Measurements from ENCODE around the gene NCAN.

The NCAN gene

DNA sequence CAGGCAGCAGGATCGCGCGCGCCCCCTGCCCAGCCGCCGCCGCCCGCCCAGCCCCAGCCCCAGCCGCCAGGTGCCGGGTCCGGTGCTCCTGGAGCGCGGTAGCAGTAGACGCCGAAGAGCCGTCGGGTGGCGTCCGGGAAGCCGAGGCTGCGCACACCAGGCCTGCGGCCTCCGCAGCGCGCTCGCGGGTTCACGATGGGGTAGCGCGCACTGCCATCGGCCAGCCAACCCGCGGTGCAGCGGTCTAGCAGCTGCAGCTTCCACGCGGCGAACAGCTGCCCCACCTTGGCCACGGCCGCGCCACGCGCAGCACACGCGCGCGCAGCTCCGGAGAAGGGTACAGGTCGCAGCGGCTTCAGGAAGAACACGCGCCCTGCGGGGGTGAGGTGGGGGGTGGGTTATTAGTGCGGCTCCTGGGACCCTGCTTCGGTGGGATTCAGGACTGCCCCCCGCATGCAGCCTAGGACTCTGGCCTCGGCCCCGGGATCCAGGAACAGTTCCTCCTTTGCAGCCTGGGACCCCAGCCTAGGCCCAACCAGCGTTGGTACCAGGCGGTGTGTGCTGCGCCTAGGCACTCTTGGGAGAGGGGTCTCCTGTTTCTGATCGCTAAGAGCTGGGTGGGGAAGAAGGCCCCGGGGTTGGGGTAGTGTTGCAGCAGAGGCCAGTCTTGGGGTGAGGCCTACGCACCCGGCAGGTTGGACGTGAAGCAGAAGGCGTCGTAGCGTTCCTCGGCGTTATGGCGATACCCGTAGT lies 46.3 kb downstream of the NCAN start:
- Histone ChIP-seq H3K4me1 (ENCODE audit: control insufficient read depth, insufficient read depth, low read length) (no peaks in the 10 kb centered on the region), H3K36me3 (ENCODE audit: control insufficient read depth, insufficient read depth, low read length, severe bottlenecking) (no peaks in the 10 kb centered on the region), H3K9ac (ENCODE audit: low read length) (no peak overlapping the region), H3K9me3 (ENCODE audit: control insufficient read depth, low read length) (peaks cover 6% of the 10 kb centered on the region), H3K27me3 (replicated peaks; ENCODE audit: control insufficient read depth, insufficient read depth, low read length) (peaks cover 70% of the 10 kb centered on the region), H3K4me3 (ENCODE audit: low read length) (no peak overlapping the region)
- no peak for DNase-seq (ENCODE audit: low read depth)

- Histone ChIP-seq H3K27me3 (replicated peaks; ENCODE audit: control insufficient read depth, insufficient read depth, low read length) (peaks cover 74% of the 10 kb centered on the region), H3K9me3 (ENCODE audit: control insufficient read depth, low read length) (peaks cover 6% of the 10 kb centered on the region), H3K4me1 (ENCODE audit: control insufficient read depth, insufficient read depth, low read length) (no peaks in the 10 kb centered on the region), H3K9ac (ENCODE audit: low read length) (no peak overlapping the region), H3K4me3 (ENCODE audit: low read length) (no peak overlapping the region), H3K36me3 (ENCODE audit: control insufficient read depth, insufficient read depth, low read length, severe bottlenecking) (no peaks in the 10 kb centered on the region)
- no peak for DNase-seq (ENCODE audit: low read depth)
Observed at GRCh38 chr19:19258589-19259338, 47.0 kb downstream of the NCAN start.

- DNase-seq (ENCODE audit: low read depth): no peak
- peaks cover 6% of the 10 kb centered on the region for H3K9me3 ChIP-seq (ENCODE audit: control insufficient read depth, low read length)
- no peaks in the 10 kb centered on the region for H3K4me1 ChIP-seq (ENCODE audit: control insufficient read depth, insufficient read depth, low read length)
- H3K9ac ChIP-seq (ENCODE audit: low read length): no peak overlapping the region
- H3K4me3 ChIP-seq (ENCODE audit: low read length): no peak overlapping the region
- peaks cover 76% of the 10 kb centered on the region for H3K27me3 ChIP-seq (replicated peaks; ENCODE audit: control insufficient read depth, insufficient read depth, low read length)
- H3K36me3 ChIP-seq (ENCODE audit: control insufficient read depth, insufficient read depth, low read length, severe bottlenecking): no peaks in the 10 kb centered on the region
Observed at GRCh38 chr19:19259741-19260140, 48.0 kb downstream of the NCAN start.

DNA sequence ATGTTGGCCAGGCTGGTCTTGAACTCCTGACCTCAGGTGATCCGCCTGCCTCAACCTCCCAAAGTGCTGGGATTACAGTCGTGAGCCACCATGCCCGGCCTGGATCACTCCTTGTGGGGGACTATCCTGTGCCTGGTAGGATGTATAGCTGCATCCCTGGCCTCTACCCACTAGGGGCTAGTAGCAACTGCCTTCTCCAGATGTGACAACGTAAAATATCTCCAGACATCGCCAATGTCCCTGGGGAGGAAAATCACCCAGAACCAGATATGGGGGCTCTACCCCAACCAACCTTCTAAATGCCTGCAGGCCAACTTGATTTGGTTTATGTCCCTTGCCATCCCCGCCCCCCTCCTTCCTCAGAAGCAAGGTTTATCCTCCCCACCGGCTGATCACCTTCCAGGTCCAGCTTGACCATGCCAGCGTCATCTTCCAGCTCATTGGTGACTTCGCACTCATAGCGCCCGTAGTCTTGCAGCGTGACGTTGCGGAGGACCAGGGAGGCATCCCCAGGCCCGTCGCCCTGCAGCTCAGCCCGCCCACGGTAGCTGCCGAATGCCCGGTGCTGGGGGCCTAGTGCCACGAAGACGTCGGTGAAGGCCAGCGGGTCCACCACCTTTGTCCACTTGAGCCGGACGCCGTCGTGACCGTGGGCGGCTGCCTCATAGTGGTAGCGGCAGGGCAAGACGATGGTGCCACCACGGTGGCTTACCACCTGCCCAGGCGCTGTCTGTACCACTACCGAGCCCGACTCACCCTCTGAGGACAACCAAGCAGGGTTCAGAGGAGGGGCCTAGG lies 48.9 kb downstream of the NCAN start:
- no peak for DNase-seq (ENCODE audit: low read depth)
- Histone ChIP-seq H3K36me3 (ENCODE audit: control insufficient read depth, insufficient read depth, low read length, severe bottlenecking) (no peaks in the 10 kb centered on the region), H3K27me3 (replicated peaks; ENCODE audit: control insufficient read depth, insufficient read depth, low read length) (peaks cover 71% of the 10 kb centered on the region), H3K4me1 (ENCODE audit: control insufficient read depth, insufficient read depth, low read length) (no peaks in the 10 kb centered on the region), H3K4me3 (ENCODE audit: low read length) (no peak overlapping the region), H3K9ac (ENCODE audit: low read length) (no peak overlapping the region), H3K9me3 (ENCODE audit: control insufficient read depth, low read length) (peaks cover 6% of the 10 kb centered on the region)

- Histone ChIP-seq H3K36me3 (ENCODE audit: control insufficient read depth, insufficient read depth, low read length, severe bottlenecking) (no peaks in the 10 kb centered on the region), H3K9me3 (ENCODE audit: control insufficient read depth, low read length) (peaks cover 6% of the 10 kb centered on the region), H3K9ac (ENCODE audit: low read length) (no peak overlapping the region), H3K4me3 (ENCODE audit: low read length) (no peak overlapping the region), H3K4me1 (ENCODE audit: control insufficient read depth, insufficient read depth, low read length) (no peaks in the 10 kb centered on the region), H3K27me3 (replicated peaks; ENCODE audit: control insufficient read depth, insufficient read depth, low read length) (peaks cover 67% of the 10 kb centered on the region)
- peak; percentile 39 for DNase-seq (ENCODE audit: low read depth)
Observed at GRCh38 chr19:19261350-19262189, 49.8 kb downstream of the NCAN start.

- no peak for DNase-seq (ENCODE audit: low read depth)
- no peaks in the 10 kb centered on the region for H3K4me1 ChIP-seq (ENCODE audit: control insufficient read depth, insufficient read depth, low read length)
- peaks cover 58% of the 10 kb centered on the region for H3K27me3 ChIP-seq (replicated peaks; ENCODE audit: control insufficient read depth, insufficient read depth, low read length)
- no peaks in the 10 kb centered on the region for H3K36me3 ChIP-seq (ENCODE audit: control insufficient read depth, insufficient read depth, low read length, severe bottlenecking)
- peaks cover 6% of the 10 kb centered on the region for H3K9me3 ChIP-seq (ENCODE audit: control insufficient read depth, low read length)
- H3K9ac ChIP-seq (ENCODE audit: low read length): no peak overlapping the region
- H3K4me3 ChIP-seq (ENCODE audit: low read length): no peak overlapping the region
Observed at GRCh38 chr19:19262190-19263057, 50.7 kb downstream of the NCAN start.

GRCh38 chr19:19263886-19264487 lies 52.2 kb downstream of the NCAN start:
- Histone ChIP-seq H3K4me3 (ENCODE audit: low read length) (no peak overlapping the region), H3K9me3 (ENCODE audit: control insufficient read depth, low read length) (peaks cover 6% of the 10 kb centered on the region), H3K27me3 (replicated peaks; ENCODE audit: control insufficient read depth, insufficient read depth, low read length) (peaks cover 57% of the 10 kb centered on the region), H3K36me3 (ENCODE audit: control insufficient read depth, insufficient read depth, low read length, severe bottlenecking) (no peaks in the 10 kb centered on the region), H3K4me1 (ENCODE audit: control insufficient read depth, insufficient read depth, low read length) (no peaks in the 10 kb centered on the region), H3K9ac (ENCODE audit: low read length) (no peak overlapping the region)
- no peak for DNase-seq (ENCODE audit: low read depth)

DNA sequence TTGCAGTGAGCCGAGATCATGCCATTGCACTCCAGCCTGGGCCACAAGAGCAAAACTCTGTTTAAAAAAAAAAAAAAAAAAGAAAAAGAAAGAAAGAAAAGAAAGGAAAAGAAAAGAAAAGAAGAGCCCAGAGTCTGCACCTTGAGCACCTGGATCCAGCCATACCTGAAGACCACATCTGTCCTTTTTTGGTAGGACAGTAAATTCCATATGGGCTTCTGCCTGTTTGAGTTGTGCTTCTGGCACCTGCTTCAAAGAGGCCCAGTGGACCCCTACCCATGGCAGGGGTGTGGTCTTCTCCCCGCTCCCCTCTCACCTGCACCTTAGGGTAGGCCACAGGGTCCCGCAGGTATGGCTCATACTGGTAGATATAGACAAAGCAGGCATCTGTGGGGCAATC lies 55.5 kb downstream of the NCAN start:
- DNase-seq (ENCODE audit: low read depth): no peak
- H3K9me3 ChIP-seq (ENCODE audit: control insufficient read depth, low read length): no peaks in the 10 kb centered on the region
- H3K27me3 ChIP-seq (replicated peaks; ENCODE audit: control insufficient read depth, insufficient read depth, low read length): peaks cover 60% of the 10 kb centered on the region
- no peak overlapping the region for H3K4me3 ChIP-seq (ENCODE audit: low read length)
- H3K36me3 ChIP-seq (ENCODE audit: control insufficient read depth, insufficient read depth, low read length, severe bottlenecking): no peaks in the 10 kb centered on the region
- H3K9ac ChIP-seq (ENCODE audit: low read length): no peak overlapping the region
- no peaks in the 10 kb centered on the region for H3K4me1 ChIP-seq (ENCODE audit: control insufficient read depth, insufficient read depth, low read length)

DNA sequence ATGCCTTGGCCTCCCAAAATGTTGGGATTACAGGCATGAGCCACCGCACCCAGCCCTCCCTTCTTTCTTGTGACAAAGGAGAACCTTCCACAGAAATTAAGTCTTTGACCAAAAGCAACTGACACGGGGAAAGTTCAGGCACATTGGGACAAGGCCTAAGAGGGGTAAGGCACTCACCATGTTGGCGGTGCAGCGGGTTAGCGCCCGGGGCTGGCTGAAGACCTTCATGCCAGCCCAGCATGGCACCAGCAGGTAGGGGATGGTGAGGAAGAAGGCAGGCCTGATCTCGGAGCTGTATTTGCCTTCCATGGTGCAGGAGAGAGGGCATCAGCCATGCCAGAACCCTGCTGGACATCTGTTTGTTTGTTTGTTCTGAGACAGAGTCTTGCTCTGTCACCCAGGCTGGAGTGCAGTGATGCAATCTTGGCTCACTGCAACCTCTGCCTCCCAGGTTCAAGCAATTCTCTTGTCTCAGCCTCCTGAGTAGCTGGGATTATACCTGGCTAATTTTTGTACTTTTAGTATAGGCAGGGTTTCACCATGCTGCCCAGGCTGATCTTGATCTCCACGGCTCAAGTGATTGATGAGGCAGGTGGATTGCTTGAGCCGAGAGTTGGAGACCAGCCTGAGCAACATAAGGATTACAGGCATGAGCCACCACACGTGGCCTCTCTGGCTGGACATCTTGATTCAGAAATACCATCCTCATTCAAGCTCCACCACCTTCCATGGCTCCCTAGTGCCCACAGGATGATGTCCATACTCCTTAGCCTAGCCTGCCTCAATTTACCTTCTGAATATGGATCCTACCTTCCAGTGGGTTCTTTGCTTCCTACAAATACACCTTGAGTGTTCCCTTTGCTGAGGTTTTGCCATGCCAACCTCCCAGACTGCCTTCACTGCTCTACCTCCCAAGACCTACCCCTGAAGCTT lies 57.0 kb downstream of the NCAN start:
- DNase-seq (ENCODE audit: low read depth): no peak

More for the DNA sequence above, 57.0 kb downstream of the NCAN start:
- Histone ChIP-seq H3K4me1 (ENCODE audit: control insufficient read depth, insufficient read depth, low read length) (no peaks in the 10 kb centered on the region), H3K9ac (ENCODE audit: low read length) (no peak overlapping the region), H3K27me3 (replicated peaks; ENCODE audit: control insufficient read depth, insufficient read depth, low read length) (peaks cover 47% of the 10 kb centered on the region), H3K4me3 (ENCODE audit: low read length) (no peak overlapping the region), H3K9me3 (ENCODE audit: control insufficient read depth, low read length) (no peaks in the 10 kb centered on the region), H3K36me3 (ENCODE audit: control insufficient read depth, insufficient read depth, low read length, severe bottlenecking) (no peaks in the 10 kb centered on the region)
